Prostate gland (tissue), 2 donors: ENCODE results near the gene KIF4B. TPM values are rescaled to one million over a fixed set of nuclear protein-coding genes. Genes with fewer than 3 reads are reported as not detected.
A peak's percentile ranks its signal among the peaks of the same experiment; 100 is the strongest.
"Not testable (repeated sequence)": the region's sequence is repeated elsewhere in the genome, so short reads cannot be mapped to it uniquely, and the experiment has no call there.

Experiments
- DNase-seq: peaks from one replicate; pipeline ENCODE4 v3.0.0-alpha.2; 2019; ENCODE audit warnings: low spot score
- H3K27ac ChIP-seq, 2 donors: fragments of 200-600 bp; sonication (generic); 2 replicates each; pipeline ENCODE4 v1.5.1; 2017 to 2019
- H3K27me3 ChIP-seq: fragments of 200-600 bp; sonication (generic); replicated peaks from 2 replicates; pipeline ENCODE4 v1.5.1; 2019; ENCODE audit not compliant: insufficient read depth
- H3K36me3 ChIP-seq, 2 donors: fragments of 200-600 bp; sonication (generic); 1 replicate in 1 of 2; 2 replicates in 1 of 2; pipeline versions ENCODE4 v1.5.1 to v1.8.1; 2017 to 2019
- H3K4me1 ChIP-seq: fragments of 200-600 bp; sonication (generic); replicated peaks from 2 replicates; pipeline ENCODE4 v1.5.1; 2019
- H3K4me3 ChIP-seq, 2 donors: fragments of 200-600 bp; sonication (generic); 2 replicates each; pipeline ENCODE4 v1.5.1; 2017 to 2019
- H3K9me3 ChIP-seq: fragments of 200-600 bp; sonication (generic); 2 replicates; pipeline ENCODE4 v1.5.1; 2017
- CTCF ChIP-seq, 4 experiments: fragments of 200-600 bp in 2 of 4; fragments of 450-650 bp in 2 of 4; sonication (generic) in 2 of 4; IDR thresholded peaks; 1 replicate in 3 of 4; 2 replicates in 1 of 4; pipeline ENCODE4 v1.5.1; 2016 to 2019; ENCODE audit warnings: antibody characterized with exemption in 4 of 4, mild to moderate bottlenecking in 2 of 4, moderate library complexity in 2 of 4
- POLR2A ChIP-seq: fragments of 450-650 bp; IDR thresholded peaks from one replicate; pipeline ENCODE4 v1.6.1; 2016; ENCODE audit warnings: antibody characterized with exemption, mild to moderate bottlenecking
- POLR2AphosphoS5 ChIP-seq: sonication (generic); formaldehyde crosslinking; IDR thresholded peaks from one replicate; pipeline ENCODE4 v1.6.1; 2017; ENCODE audit warnings: antibody characterized with exemption
- WGBS: methylation state at CpG from one replicate; pipeline ENCODE4 v1.1.5; 2018; 5-methylcytosine and 5-hydroxymethylcytosine counted together
- intact Hi-C: fragments of 100-400 bp; cut with DNase I; formaldehyde crosslinking; loops from one replicate; pipeline ENCODE4 v1.14.2; 2022
- total RNA-seq, 2 donors: library from RNA; depleted of rRNA; stranded (reverse); fragments of >200 nt; gene quantifications; one replicate each; pipeline ENCODE4 v1.1.0, GENCODE V29; 2016

KIF4B gene
- total RNA-seq, 2 donors from 2014 or later = 1.0 TPM; not detected in 1

GRCh38 chr5:155025895-155026294, 12.3 kb downstream of the KIF4B start:
- no peak for DNase-seq
- Histone ChIP-seq H3K27me3 (no peaks in the 10 kb centered on the region), H3K4me1 (no peaks in the 10 kb centered on the region), H3K4me3 (no peak overlapping the region), H3K27ac (no peak overlapping the region), H3K36me3 (no peaks in the 10 kb centered on the region), H3K9me3 (no peaks in the 10 kb centered on the region)
- no peak for TF ChIP-seq POLR2AphosphoS5
- no peak for TF ChIP-seq POLR2A
- no peak for TF ChIP-seq CTCF (IDR thresholded peaks at IDR 0.05)
- WGBS = 63% methylated on average over 2 of the region's 2 CpGs
- intact Hi-C loops = no loop called here

- no peak for TF ChIP-seq POLR2AphosphoS5
- TF ChIP-seq CTCF (IDR thresholded peaks at IDR 0.05) = peak in 1 of 4 experiments; percentile 12
- 16% methylated on average over 1 of the region's 1 CpG for whole genome bisulfite sequencing
- H3K27me3 ChIP-seq = no peaks in the 10 kb centered on the region
- no peak for DNase-seq
- H3K4me3 ChIP-seq = no peak overlapping the region
- no peaks in the 10 kb centered on the region for H3K9me3 ChIP-seq
- H3K4me1 ChIP-seq = no peaks in the 10 kb centered on the region
- H3K36me3 ChIP-seq = no peaks in the 10 kb centered on the region
- no peak overlapping the region for H3K27ac ChIP-seq
- intact Hi-C loops = no loop called here
Observed at GRCh38 chr5:155027993-155028629, 14.6 kb downstream of the KIF4B start.

- Histone ChIP-seq H3K27ac (no peak overlapping the region), H3K4me3 (no peak overlapping the region), H3K9me3 (no peaks in the 10 kb centered on the region), H3K4me1 (no peaks in the 10 kb centered on the region), H3K36me3 (no peaks in the 10 kb centered on the region), H3K27me3 (no peaks in the 10 kb centered on the region)
- TF ChIP-seq POLR2AphosphoS5 (no peak), POLR2A (no peak)
- WGBS = 77% methylated on average over 1 of the region's 1 CpG
- no peak for DNase-seq
- intact Hi-C loops = no loop called here
Observed at GRCh38 chr5:155029240-155029639, 15.7 kb downstream of the KIF4B start.

- H3K4me3 ChIP-seq, H3K9me3 ChIP-seq, intact Hi-C loops, H3K27ac ChIP-seq, H3K4me1 ChIP-seq, DNase-seq, H3K36me3 ChIP-seq, H3K27me3 ChIP-seq: not testable (repeated sequence)
- 53% methylated on average over 1 of the region's 1 CpG for WGBS
Observed at GRCh38 chr5:155034145-155034744, 20.7 kb downstream of the KIF4B start.

- H3K27ac ChIP-seq, intact Hi-C loops, H3K9me3 ChIP-seq, H3K27me3 ChIP-seq, H3K36me3 ChIP-seq, H3K4me1 ChIP-seq, H3K4me3 ChIP-seq, DNase-seq: not testable (repeated sequence)
- WGBS = 42% methylated on average over 2 of the region's 2 CpGs
Observed at GRCh38 chr5:155035087-155035486, 21.5 kb downstream of the KIF4B start.

- Histone ChIP-seq H3K36me3 (no peaks in the 10 kb centered on the region), H3K9me3 (no peaks in the 10 kb centered on the region), H3K27me3 (no peaks in the 10 kb centered on the region), H3K4me3 (no peak overlapping the region), H3K27ac (no peak overlapping the region), H3K4me1 (no peaks in the 10 kb centered on the region)
- DNase-seq = no peak
- intact Hi-C loops = no loop called here
- 86% methylated on average over 3 of the region's 3 CpGs for WGBS
- TF ChIP-seq POLR2AphosphoS5 = no peak
- TF ChIP-seq CTCF (IDR thresholded peaks at IDR 0.05) = no peak
- no peak for TF ChIP-seq POLR2A
Observed at GRCh38 chr5:155040984-155041653, 27.6 kb downstream of the KIF4B start.
